K562 (cell line): ENCODE results near the gene SH3D19.

ENCODE experiments used
- CBX5 ChIP-seq: IDR thresholded peaks from 2 replicates; pipeline ENCODE4 v1.6.1; 2014; ENCODE audit warnings: low read depth, borderline replicate concordance
- EP300 ChIP-seq: IDR thresholded peaks from 2 replicates; pipeline ENCODE4 v1.6.1; 2012; ENCODE audit warnings: low read length, improper control_type of control experiment
- KDM1A ChIP-seq, 2 experiments: fragments of 450-650 bp; IDR thresholded peaks; 2 replicates each; pipeline ENCODE4 v1.6.1; 2016; ENCODE audit warnings: mild to moderate bottlenecking in 2 of 2
- KLF6 ChIP-seq: fragments of 250-450 bp; sonication (Bioruptor Pico); IDR thresholded peaks from 2 replicates; pipeline ENCODE4 v1.4.0; 2020; ENCODE audit warnings: mild to moderate bottlenecking, moderate library complexity, borderline replicate concordance
- LCOR ChIP-seq: sonication (generic); formaldehyde crosslinking; IDR thresholded peaks from 2 replicates; pipeline ENCODE4 v1.8.0; 2022; ENCODE audit warnings: mild to moderate bottlenecking, missing genetic modification reagents
- MAZ ChIP-seq, 2 experiments: fragments of 450-650 bp in 1 of 2; sonication (generic) in 1 of 2; formaldehyde crosslinking; IDR thresholded peaks in 1 of 2; conservative IDR thresholded peaks in 1 of 2; 2 replicates each; pipeline versions ENCODE4 v1.4.0 to v1.5.0; 2020; ENCODE audit warnings: mild to moderate bottlenecking in 1 of 2, missing genetic modification reagents in 1 of 2
- PHF20 ChIP-seq: fragments of 450-650 bp; IDR thresholded peaks from 2 replicates; pipeline ENCODE4 v1.6.1; 2018; ENCODE audit not compliant: partially characterized antibody
- RBM39 ChIP-seq: fragments of 200-400 bp; formaldehyde crosslinking; optimal IDR thresholded peaks from 2 replicates; pipeline ENCODE3; 2018; ENCODE audit warnings: low read depth, low read length
- RCOR1 ChIP-seq, 2 experiments: IDR thresholded peaks; 2 replicates each; pipeline ENCODE4 v1.6.1; 2012; ENCODE audit warnings: low read depth in 2 of 2, low read length in 2 of 2, borderline replicate concordance in 1 of 2, improper control_type of control experiment in 1 of 2
- SRF ChIP-seq, 2 experiments: fragments of 250-450, 450-650 bp in 1 of 2; sonication (Bioruptor Pico) in 1 of 2; sonication (generic) in 1 of 2; formaldehyde crosslinking; IDR thresholded peaks; 2 replicates each; pipeline versions ENCODE4 v1.5.0 to v1.5.1; 2020 to 2022; ENCODE audit warnings: mild to moderate bottlenecking in 1 of 2, missing genetic modification reagents in 1 of 2
- ZBTB33 ChIP-seq: sonication (generic); formaldehyde crosslinking; IDR thresholded peaks from 2 replicates; pipeline ENCODE4 v1.8.1; 2023; ENCODE audit warnings: mild to moderate bottlenecking, missing genetic modification reagents
- TF ChIP-seq, protein P1 (sequence below): fragments of 250-450 bp; sonication (Bioruptor Pico); IDR thresholded peaks from 2 replicates; pipeline ENCODE4 v1.5.0; 2022; ENCODE audit warnings: mild to moderate bottlenecking
- TF ChIP-seq, protein P2 (sequence below), 2 experiments: fragments of 450-650 bp in 1 of 2; sonication (generic) in 1 of 2; formaldehyde crosslinking in 1 of 2; IDR thresholded peaks in 1 of 2; conservative IDR thresholded peaks in 1 of 2; 2 replicates each; pipeline versions ENCODE4 v1.6.1 to v1.8.1; 2016 to 2023; ENCODE audit warnings: mild to moderate bottlenecking in 2 of 2, moderate library complexity in 2 of 2, inconsistent platforms in 1 of 2, missing genetic modification reagents in 1 of 2

- TF ChIP-seq KLF6 (no peak), PHF20 (no peak), CBX5 (no peak), MAZ (CRISPR knock-in tag; conservative IDR thresholded peaks at IDR 0.05 in 1 of 2, IDR thresholded peaks at IDR 0.05 in 1 of 2) (no peak), RCOR1 (IDR thresholded peaks at IDR 0.05; ENCODE audit: borderline replicate concordance in 1 of 2, low read depth in 2 of 2, low read length in 2 of 2) (no peak), KDM1A (IDR thresholded peaks at IDR 0.05) (no peak), ZBTB33 (CRISPR knock-in tag) (no peak), LCOR (CRISPR knock-in tag) (no peak), EP300 (no peak), RBM39 (no peak), SRF (CRISPR knock-in tag; IDR thresholded peaks at IDR 0.05) (no peak)
- TF ChIP-seq, protein P1, sequence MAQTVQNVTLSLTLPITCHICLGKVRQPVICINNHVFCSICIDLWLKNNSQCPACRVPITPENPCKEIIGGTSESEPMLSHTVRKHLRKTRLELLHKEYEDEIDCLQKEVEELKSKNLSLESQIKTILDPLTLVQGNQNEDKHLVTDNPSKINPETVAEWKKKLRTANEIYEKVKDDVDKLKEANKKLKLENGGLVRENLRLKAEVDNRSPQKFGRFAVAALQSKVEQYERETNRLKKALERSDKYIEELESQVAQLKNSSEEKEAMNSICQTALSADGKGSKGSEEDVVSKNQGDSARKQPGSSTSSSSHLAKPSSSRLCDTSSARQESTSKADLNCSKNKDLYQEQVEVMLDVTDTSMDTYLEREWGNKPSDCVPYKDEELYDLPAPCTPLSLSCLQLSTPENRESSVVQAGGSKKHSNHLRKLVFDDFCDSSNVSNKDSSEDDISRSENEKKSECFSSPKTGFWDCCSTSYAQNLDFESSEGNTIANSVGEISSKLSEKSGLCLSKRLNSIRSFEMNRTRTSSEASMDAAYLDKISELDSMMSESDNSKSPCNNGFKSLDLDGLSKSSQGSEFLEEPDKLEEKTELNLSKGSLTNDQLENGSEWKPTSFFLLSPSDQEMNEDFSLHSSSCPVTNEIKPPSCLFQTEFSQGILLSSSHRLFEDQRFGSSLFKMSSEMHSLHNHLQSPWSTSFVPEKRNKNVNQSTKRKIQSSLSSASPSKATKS (CRISPR knock-in tag) = no peak
- TF ChIP-seq, protein P2, sequence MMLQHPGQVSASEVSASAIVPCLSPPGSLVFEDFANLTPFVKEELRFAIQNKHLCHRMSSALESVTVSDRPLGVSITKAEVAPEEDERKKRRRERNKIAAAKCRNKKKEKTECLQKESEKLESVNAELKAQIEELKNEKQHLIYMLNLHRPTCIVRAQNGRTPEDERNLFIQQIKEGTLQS (IDR thresholded peaks at IDR 0.05) = no peak
- TF ChIP-seq, protein P2 (CRISPR knock-in tag; conservative IDR thresholded peaks at IDR 0.05) = no peak
Observed at GRCh38 chr4:151095142-151095541, 230.3 kb downstream of the SH3D19 start.
